Stimulated activated CD8-positive, alpha-beta memory T cell treated with anti-CD3 and anti-CD28 coated beads, Interleukin-12 subunit alpha, Interleukin-12 subunit beta, amount 100 ng/mL, for 1 hour (primary cell): ENCODE results near the gene TC2N.
"Not testable (repeated sequence)": the region's sequence is repeated elsewhere in the genome, so short reads cannot be mapped to it uniquely, and the experiment has no call there.

Source experiments
- DNase-seq: peaks from one replicate; pipeline ENCODE4 v3.0.0-alpha.2; 2020; ENCODE audit warnings: low read depth

TC2N gene

GRCh38 chr14:91867316-91867988, at the start of gene TC2N:
TC2N (minus strand) TSS chr14:91867536; CDS start chr14:91813769, 53,767 bp downstream.
- DNase-seq, result peak; percentile 23

DNA sequence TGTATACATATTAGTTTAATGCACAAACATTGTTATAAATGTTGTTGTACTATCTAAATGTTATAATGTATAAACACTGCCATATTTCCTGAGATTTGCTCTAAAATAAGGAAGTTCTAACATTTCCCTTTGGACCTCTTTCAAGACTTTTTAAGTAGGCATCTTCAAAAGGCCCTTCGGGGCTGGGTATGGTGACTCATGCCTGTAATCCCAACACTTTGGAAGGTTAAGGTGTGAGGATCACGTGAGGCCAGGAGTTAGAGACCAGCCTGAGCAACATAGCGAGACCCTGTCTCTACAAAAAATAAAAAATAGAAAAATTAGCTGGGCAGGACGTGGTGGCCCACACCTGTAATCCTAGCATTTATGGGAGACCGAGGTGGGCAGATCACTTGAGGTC, 44.7 kb upstream of the TC2N start:
- DNase-seq, result no peak

GRCh38 chr14:91911474-91912032, 44.2 kb upstream of the TC2N start:
- DNase-seq, result peak; percentile 12

GRCh38 chr14:91910196-91910595, 42.9 kb upstream of the TC2N start:
- DNase-seq, result no peak

GRCh38 chr14:91906374-91906773, 39.0 kb upstream of the TC2N start:
- DNase-seq, result no peak

DNA sequence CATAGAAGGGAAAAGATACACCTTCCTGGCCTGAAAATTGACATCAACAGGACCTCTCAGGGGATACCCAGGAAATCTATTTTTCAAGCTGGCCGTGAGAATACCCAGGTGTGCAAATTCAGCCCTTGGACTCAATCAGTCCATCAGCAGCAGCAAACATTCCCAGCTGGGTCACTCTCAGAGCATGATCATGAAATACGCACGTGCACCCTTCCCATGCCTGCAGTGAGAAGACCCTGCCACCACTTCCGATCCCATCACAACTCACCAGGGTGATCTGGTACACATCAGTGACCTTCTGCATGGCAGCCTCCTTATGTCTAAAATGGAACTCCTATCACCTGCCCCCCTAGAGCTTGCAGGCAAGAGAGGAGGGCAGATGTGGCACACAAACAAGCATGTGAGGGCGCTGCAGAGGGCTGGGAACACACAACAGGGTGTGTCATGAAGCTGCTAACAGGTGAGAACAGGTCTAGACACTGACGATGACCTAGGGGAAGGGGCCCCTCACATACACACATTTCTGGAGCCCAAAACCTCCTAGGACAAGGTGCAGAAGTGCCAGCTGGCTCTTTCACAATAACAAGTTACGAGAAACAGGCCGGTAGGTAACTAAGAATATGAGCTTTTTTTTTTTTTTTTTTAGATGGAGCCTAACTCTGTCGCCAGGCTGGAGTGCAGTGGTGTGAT, 37.8 kb upstream of the TC2N start:
- DNase-seq, result no peak

- DNase-seq, result no peak
Measured at GRCh38 chr14:91904483-91904882, 37.1 kb upstream of the TC2N start.

- no peak for DNase-seq
Measured at GRCh38 chr14:91903070-91903469, 35.7 kb upstream of the TC2N start.

- DNase-seq, result no peak
Measured at GRCh38 chr14:91902336-91902735, 35.0 kb upstream of the TC2N start.

- no peak for DNase-seq
Measured at GRCh38 chr14:91901449-91902226, 34.3 kb upstream of the TC2N start.

DNA sequence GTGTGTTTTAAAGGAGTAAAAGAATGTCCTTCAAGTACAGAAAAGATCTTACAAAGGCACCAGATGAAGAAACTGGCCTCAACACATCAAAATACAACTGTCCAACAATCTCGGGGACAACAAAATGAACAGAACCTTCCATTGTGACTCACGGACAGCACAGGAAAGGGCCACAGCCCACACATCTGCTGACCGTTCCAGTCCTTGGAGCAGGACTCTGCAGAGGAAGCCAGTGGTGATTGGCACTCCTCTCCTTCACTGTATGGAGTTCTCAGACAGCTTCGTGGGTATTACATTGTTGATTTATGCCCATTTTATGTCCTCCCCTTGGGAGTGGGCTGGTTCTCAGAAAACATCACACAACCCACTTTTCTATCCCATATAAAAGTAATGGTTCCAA, 32.5 kb upstream of the TC2N start:
- DNase-seq, result no peak

- DNase-seq, result no peak
Measured at GRCh38 chr14:91899213-91899612, 31.9 kb upstream of the TC2N start.

DNA sequence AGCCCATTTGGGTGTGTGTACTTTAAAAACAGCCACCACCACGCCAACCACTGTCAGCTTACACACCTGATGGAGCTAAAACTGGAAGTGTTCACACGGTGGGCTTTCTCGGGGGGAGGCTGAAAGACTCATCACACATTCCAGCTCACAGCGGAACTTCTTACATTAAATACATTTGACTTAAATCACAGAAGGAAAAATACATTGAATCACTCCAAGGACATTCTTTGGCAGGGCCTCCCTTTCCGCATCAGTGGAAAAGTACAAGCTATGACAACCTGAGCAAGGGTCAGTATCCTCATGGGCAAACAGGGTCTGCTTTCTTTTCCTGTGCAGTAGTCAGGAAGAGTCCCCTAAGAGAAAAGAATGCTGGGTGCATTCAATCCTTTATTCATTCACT, 31.0 kb upstream of the TC2N start:
- DNase-seq, result no peak

- DNase-seq, result not testable (repeated sequence)
Measured at GRCh38 chr14:91897716-91898115, 30.4 kb upstream of the TC2N start.

GRCh38 chr14:91897106-91897701, 29.9 kb upstream of the TC2N start:
- DNase-seq, result no peak

DNA sequence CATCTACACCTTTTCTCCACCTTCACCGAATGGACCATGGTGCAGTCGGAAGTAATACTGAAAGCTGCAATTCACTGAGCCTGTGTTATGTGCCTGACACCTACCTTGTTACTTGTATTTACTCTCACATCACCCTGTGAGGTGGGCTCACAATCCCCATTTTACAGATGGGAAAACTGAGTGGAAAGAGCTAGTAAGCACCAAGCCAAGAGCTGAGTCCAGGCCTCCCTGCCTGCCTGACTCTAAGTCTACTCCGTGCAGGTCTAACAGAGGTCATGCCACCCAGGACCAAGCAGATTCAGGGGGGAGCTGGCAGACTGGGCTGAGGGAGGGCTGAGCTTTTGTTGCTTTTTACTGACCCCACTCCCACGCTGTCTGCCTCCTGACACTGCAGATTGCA, 29.1 kb upstream of the TC2N start:
- DNase-seq, result no peak

DNA sequence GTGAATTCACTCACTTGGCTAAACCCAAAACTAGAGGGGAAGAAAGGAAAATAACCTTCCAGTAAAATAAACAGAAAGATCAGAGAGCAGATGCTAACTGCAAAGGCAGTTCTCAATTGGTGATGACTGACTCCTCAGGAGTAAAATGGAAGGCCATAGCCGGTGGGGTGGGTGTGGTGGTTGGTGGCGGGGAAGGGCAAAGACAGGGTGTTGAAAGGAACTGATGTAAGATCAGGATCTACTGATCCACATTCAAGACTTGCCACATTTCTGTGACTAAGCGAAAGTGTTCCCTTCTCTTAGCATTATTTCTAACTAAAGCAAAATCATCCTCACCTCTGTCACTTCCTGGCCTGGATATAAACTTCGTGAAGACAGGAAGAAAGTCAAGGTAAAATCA, 26.3 kb upstream of the TC2N start:
- DNase-seq, result no peak

DNA sequence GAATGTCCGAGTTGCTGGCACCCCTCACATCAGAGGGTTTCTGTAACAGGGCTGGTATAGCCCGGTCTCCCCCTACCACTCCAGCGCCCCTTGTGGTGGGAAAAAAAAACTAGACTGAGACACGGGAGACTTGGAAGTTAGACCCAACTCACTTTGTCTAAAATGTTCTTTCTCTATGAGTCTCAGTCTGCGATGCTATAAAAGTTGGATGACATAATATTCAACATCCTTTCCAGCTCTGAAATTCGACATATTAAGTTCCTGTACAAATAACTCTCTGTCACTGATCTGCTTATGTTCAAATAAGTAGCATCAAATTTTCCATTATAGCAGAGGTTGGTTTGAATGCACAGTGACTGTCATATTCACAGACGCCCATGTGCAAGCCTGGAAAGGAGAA, 25.7 kb upstream of the TC2N start:
- no peak for DNase-seq

GRCh38 chr14:91891721-91892220, 24.4 kb upstream of the TC2N start:
- DNase-seq, result no peak

GRCh38 chr14:91891101-91891500, 23.8 kb upstream of the TC2N start:
- DNase-seq, result no peak

GRCh38 chr14:91890291-91890749, 23.0 kb upstream of the TC2N start:
- no peak for DNase-seq
